GM23248 (cell line): ENCODE measurements around the gene FAM81A. TPM values are rescaled to one million over a fixed set of nuclear protein-coding genes. Genes with fewer than 3 reads are reported as not detected.
"Not testable (repeated sequence)": the region's sequence is repeated elsewhere in the genome, so short reads cannot be mapped to it uniquely, and the experiment has no call there.

Experiments
- DNase-seq: peaks from one replicate; pipeline ENCODE4 v3.0.0-alpha.2; 2015
- H2AFZ ChIP-seq: fragments of 200-600 bp; sonication (generic); 2 replicates; pipeline ENCODE4 v1.6.1; 2016; ENCODE audit warnings: antibody characterized with exemption
- H3F3A ChIP-seq: fragments of 200-600 bp; sonication (generic); 2 replicates; pipeline ENCODE4 v1.6.1; 2016; ENCODE audit warnings: mild to moderate bottlenecking, antibody characterized with exemption, mixed run types; ENCODE audit not compliant: insufficient read depth
- H3K27ac ChIP-seq: fragments of 200-600 bp; sonication (generic); 2 replicates; pipeline ENCODE4 v1.5.1; 2016; ENCODE audit warnings: mild to moderate bottlenecking
- H3K27me3 ChIP-seq: fragments of 200-600 bp; sonication (generic); replicated peaks from 2 replicates; pipeline ENCODE4 v1.6.1; 2016; ENCODE audit warnings: mild to moderate bottlenecking; ENCODE audit not compliant: insufficient read depth
- H3K36me3 ChIP-seq: fragments of 200-600 bp; sonication (generic); 2 replicates; pipeline ENCODE4 v1.6.1; 2016; ENCODE audit warnings: low read depth, mild to moderate bottlenecking
- H3K4me1 ChIP-seq: fragments of 200-600 bp; sonication (generic); 2 replicates; pipeline ENCODE4 v1.6.1; 2016; ENCODE audit warnings: mild to moderate bottlenecking; ENCODE audit not compliant: insufficient read depth
- H3K4me2 ChIP-seq: fragments of 200-600 bp; sonication (generic); one replicate; pipeline ENCODE4 v1.6.1; 2016; ENCODE audit warnings: mild to moderate bottlenecking; ENCODE audit not compliant: unreplicated experiment
- H3K4me3 ChIP-seq: fragments of 200-600 bp; sonication (generic); 2 replicates; pipeline ENCODE4 v1.5.1; 2016; ENCODE audit warnings: mild to moderate bottlenecking
- H3K79me2 ChIP-seq: fragments of 200-600 bp; sonication (generic); 2 replicates; pipeline ENCODE4 v1.6.1; 2016; ENCODE audit warnings: mild to moderate bottlenecking; ENCODE audit not compliant: insufficient read depth
- H3K9ac ChIP-seq: fragments of 200-600 bp; sonication (generic); 2 replicates; pipeline ENCODE4 v1.6.1; 2016; ENCODE audit warnings: mild to moderate bottlenecking
- H3K9me2 ChIP-seq: fragments of 200-600 bp; sonication (generic); 2 replicates; pipeline ENCODE4 v1.6.1; 2016; ENCODE audit warnings: mixed run types, mild to moderate bottlenecking, moderate library complexity; ENCODE audit not compliant: insufficient read depth
- H3K9me3 ChIP-seq: fragments of 200-600 bp; sonication (generic); one replicate; pipeline ENCODE4 v1.6.1; 2017; ENCODE audit warnings: low read depth
- H4K20me1 ChIP-seq: fragments of 200-600 bp; sonication (generic); 2 replicates; pipeline ENCODE4 v1.6.0; 2016; ENCODE audit not compliant: insufficient read depth
- EZH2 ChIP-seq: fragments of 200-600 bp; sonication (generic); IDR thresholded peaks from 2 replicates; pipeline ENCODE4 v1.6.1; 2018; ENCODE audit warnings: antibody characterized with exemption, mild to moderate bottlenecking; ENCODE audit not compliant: insufficient read depth, poor library complexity, severe bottlenecking
- EZH2phosphoT487 ChIP-seq: fragments of 200-600 bp; sonication (generic); IDR thresholded peaks from 2 replicates; pipeline ENCODE4 v1.6.1; 2018; ENCODE audit warnings: antibody characterized with exemption, moderate library complexity, mild to moderate bottlenecking, low read depth; ENCODE audit not compliant: insufficient read depth
- WGBS, 2 experiments: methylation state at CpG; one replicate each; pipeline ENCODE4 v1.1.6; 2015 to 2017; ENCODE audit warnings: low lambda C conversion rate in 2 of 2, low coverage in 1 of 2; ENCODE audit errors: missing lambda C conversion rate in 2 of 2; 5-methylcytosine and 5-hydroxymethylcytosine counted together
- in situ Hi-C: fragments of 300-500 bp; cut with MboI; formaldehyde crosslinking; loops from 2 replicates; pipeline ENCODE4 v1.15.0; 2020
- polyA plus RNA-seq: library from polyadenylated mRNA; unstranded; fragments of >200 nt; fragmentation: Nextera tagmentation; extraction: Ambion mirVana; gene quantifications from 2 replicates; pipeline ENCODE4 v1.2.1, GENCODE V29; 2016
- total RNA-seq: library from RNA; depleted of rRNA; stranded (reverse); fragments of >200 nt; shearing (Covaris generic); gene quantifications from 2 replicates; pipeline ENCODE4 v1.2.3, GENCODE V29; 2014

Gene FAM81A
- total and polyA plus RNA-seq, 2 experiments from 2014 or later, result 0.26 to 0.32 TPM

DNA sequence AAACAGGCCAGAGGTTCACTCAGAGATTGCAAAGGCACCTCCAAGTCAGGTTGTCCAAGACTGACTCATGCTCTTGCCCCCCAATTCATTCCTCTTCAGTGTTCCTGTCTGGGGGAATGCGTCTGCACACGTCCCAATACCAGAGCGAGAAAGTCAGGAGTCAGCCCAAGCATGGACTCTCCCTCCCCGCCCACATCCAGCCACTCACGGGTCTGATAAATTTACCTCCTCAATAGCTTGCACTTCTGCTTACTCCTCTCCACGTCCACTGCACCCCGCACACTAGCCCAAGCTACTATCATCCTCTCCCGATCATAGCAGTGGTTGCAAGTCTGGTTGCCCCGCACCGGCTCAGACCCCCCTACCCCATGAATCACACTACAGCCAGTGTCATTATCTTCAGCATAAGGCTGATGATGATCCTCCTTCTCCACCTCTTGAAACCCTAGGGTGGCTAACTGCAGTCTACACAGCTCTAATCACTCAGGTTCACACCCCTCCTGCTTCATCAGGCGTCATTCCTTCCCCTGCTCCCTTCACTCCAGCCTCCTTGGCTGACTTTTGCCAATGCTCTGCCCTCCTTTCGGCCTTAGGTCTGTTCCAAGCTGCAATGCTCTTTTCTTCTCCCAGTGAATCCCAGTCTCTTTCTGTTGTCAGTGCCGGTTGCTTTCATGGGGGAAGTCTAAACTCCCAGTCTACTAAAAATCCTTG is 37.7 kb upstream of the FAM81A start:
- Histone ChIP-seq H3K9me2 (no peaks in the 10 kb centered on the region), H3K9ac (no peak overlapping the region), H3K4me3 (no peak overlapping the region), H3F3A (no peaks in the 10 kb centered on the region), H3K4me2 (no peak overlapping the region), H3K27me3 (peaks cover 3% of the 10 kb centered on the region; the same call in 1 of the 2 replicates), H3K4me1 (no peaks in the 10 kb centered on the region), H2AFZ (no peak overlapping the region), H3K27ac (no peak overlapping the region), H3K36me3 (no peaks in the 10 kb centered on the region), H3K9me3 (no peaks in the 10 kb centered on the region), H4K20me1 (no peaks in the 10 kb centered on the region), H3K79me2 (no peaks in the 10 kb centered on the region)
- TF ChIP-seq EZH2 (no peak), EZH2phosphoT487 (no peak)
- WGBS, 2 experiments, result 78 to 79% methylated on average over 12 to 13 of the region's 13 CpGs
- DNase-seq, result no peak
- in situ Hi-C loops, result no loop called here

DNA sequence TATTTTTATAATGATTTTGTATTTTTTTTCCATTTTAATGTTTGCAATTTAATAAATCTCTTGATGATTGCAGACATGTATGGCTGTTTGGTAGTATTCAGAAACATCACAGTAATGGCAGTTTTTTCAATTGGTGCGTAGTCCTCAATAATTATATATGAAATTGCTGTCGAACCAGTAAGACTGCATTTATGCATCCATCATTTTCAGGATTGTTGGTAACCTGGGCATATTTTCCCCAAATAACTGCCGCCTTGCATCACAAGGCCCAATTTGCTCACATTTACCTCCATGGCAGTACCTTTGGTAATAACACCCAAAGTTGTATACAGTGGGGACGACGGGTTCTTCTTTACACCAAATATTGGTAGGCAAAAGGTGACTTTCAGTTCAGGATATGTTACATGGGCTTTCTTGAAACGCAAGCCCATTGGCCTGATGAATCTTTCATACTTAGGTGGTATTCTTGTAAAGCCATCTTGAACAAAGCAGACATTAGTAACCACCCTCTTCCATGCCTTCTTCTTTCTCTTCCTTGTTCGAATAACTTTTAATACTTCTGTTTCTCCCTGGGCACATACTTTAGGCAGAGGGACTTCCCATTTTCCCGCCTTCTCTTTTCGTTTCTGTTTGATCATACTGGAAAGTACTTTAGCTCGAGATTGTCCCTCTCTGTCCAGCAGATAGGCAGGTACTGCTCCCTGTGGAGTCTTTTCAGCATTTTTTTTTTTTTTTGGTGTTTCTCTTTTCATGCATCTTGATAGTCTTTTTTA is 36.7 kb upstream of the FAM81A start:
- WGBS, 2 experiments, result 75 to 81% methylated on average over 10 of the region's 10 CpGs
- H3K9me2 ChIP-seq, H3K4me2 ChIP-seq: not testable (repeated sequence)

DNA sequence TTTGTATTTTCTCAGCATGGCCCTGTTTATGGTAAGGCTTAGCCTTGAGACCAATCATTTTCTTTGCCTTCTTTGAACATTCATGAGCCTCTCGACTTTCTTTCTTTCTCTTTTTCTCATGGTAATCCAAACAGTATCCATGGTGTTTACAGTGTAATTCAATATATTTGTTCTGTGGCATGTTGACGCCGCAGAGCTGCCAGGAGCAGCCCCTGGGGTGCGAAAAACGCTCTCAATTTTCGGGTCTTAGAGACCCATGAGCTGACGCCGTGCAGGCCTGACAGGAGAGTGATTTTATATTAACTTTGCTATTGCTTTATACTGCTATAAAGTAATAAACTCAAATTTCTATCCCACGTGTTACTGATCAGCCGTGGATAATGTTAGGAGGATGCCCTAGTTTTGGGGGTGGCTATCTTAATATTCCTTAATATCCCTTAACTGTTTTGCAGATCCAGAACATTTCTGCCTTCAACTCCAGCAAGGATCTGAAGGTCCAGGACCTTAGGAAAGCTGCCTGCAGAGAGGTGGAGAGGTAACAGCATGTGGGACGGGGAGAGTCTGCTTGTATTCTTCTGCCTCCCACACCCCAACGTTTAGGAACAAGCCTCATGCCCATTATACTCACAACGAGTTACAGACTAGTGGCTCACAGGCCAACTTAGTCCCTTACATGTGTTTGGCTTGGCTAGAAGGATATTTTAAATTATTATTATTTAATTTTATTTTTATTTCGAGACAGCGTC is 36.0 kb upstream of the FAM81A start:
- WGBS, 2 experiments, result 73 to 75% methylated on average over 15 of the region's 15 CpGs
- DNase-seq, result no peak
- no peaks in the 10 kb centered on the region for H4K20me1 ChIP-seq
- H3K4me1 ChIP-seq, result no peaks in the 10 kb centered on the region
- H3K9ac ChIP-seq, result no peak overlapping the region
- H3K9me2 ChIP-seq, result no peaks in the 10 kb centered on the region
- no peaks in the 10 kb centered on the region for H3F3A ChIP-seq
- H3K27ac ChIP-seq, result no peak overlapping the region
- no peaks in the 10 kb centered on the region for H3K36me3 ChIP-seq
- H2AFZ ChIP-seq, result no peak overlapping the region
- no peak overlapping the region for H3K4me2 ChIP-seq
- no peaks in the 10 kb centered on the region for H3K9me3 ChIP-seq
- TF ChIP-seq EZH2, result no peak
- no peak for TF ChIP-seq EZH2phosphoT487
- peaks cover 3% of the 10 kb centered on the region; the same call in 1 of the 2 replicates for H3K27me3 ChIP-seq
- in situ Hi-C loops, result no loop called here
- no peaks in the 10 kb centered on the region for H3K79me2 ChIP-seq
- no peak overlapping the region for H3K4me3 ChIP-seq

More for the DNA sequence above, 36.7 kb upstream of the FAM81A start:
- H2AFZ ChIP-seq, H3K27me3 ChIP-seq, DNase-seq, H3K9me3 ChIP-seq, H3K27ac ChIP-seq, H3K9ac ChIP-seq, H3F3A ChIP-seq, H3K79me2 ChIP-seq, H4K20me1 ChIP-seq, H3K36me3 ChIP-seq, H3K4me3 ChIP-seq, in situ Hi-C loops, H3K4me1 ChIP-seq: not testable (repeated sequence)

DNA sequence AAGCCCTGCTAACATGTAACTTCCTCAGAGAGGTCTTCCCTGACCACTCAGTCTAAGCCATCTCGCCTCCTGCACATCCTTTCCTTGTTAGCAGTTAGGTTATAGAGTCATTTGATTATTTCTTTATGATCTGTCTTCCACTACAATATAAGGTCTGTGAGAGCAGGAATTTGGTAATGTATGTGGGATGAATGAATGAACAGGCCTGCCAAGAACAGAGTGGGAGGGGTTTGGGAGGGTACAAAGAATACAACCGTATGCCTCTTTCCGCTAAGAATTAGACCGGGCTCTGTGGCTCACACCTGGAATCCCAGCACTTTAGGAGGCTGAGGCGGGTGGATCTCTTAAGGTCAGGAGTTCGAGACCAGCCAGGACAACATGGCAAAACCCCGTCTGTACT is 32.9 kb upstream of the FAM81A start:
- Histone ChIP-seq H3K27me3 (no peaks in the 10 kb centered on the region), H4K20me1 (no peaks in the 10 kb centered on the region), H3K27ac (no peak overlapping the region), H3K79me2 (no peaks in the 10 kb centered on the region), H3K36me3 (no peaks in the 10 kb centered on the region), H3F3A (no peaks in the 10 kb centered on the region), H3K9ac (no peak overlapping the region), H3K4me3 (no peak overlapping the region), H3K4me2 (no peak overlapping the region), H3K9me2 (no peaks in the 10 kb centered on the region), H3K4me1 (no peaks in the 10 kb centered on the region), H2AFZ (no peak overlapping the region), H3K9me3 (no peaks in the 10 kb centered on the region)
- DNase-seq, result no peak
- WGBS, 2 experiments, result 72 to 75% methylated on average over 7 of the region's 7 CpGs
- TF ChIP-seq EZH2phosphoT487 (no peak), EZH2 (no peak)
- in situ Hi-C loops, result no loop called here
